Mucosa of descending colon (tissue), 3 donors: ENCODE results near the gene RAB7A. TPM values are rescaled to one million over a fixed set of nuclear protein-coding genes. Genes with fewer than 3 reads are reported as not detected.
A peak's percentile ranks its signal among the peaks of the same experiment; 100 is the strongest.

Source experiments
- ATAC-seq: fragments of 200-7000 bp; cut with Tn5 transposase; one replicate; pipeline ENCODE4 v1.9.1; 2020; ENCODE audit warnings: mild to moderate bottlenecking, moderate library complexity
- DNase-seq, 3 donors: peaks; one replicate each; pipeline ENCODE4 v3.0.0-alpha.2; 2020
- H3K36me3 ChIP-seq: fragments of 200-600 bp; one replicate; pipeline ENCODE4 v1.8.0; 2021; ENCODE audit warnings: low read depth, mild to moderate bottlenecking
- H3K4me1 ChIP-seq: fragments of 200-600 bp; one replicate; pipeline ENCODE4 v1.8.0; 2021; ENCODE audit warnings: low read depth, mild to moderate bottlenecking
- H3K4me3 ChIP-seq: fragments of 200-600 bp; one replicate; pipeline ENCODE4 v1.8.0; 2021; ENCODE audit warnings: mild to moderate bottlenecking
- H3K9me3 ChIP-seq: fragments of 200-600 bp; one replicate; pipeline ENCODE4 v1.8.0; 2021; ENCODE audit warnings: mild to moderate bottlenecking
- intact Hi-C, 2 donors: fragments of 100-400 bp; cut with DNase I in 1 of 2; cut with micrococcal nuclease in 1 of 2; formaldehyde crosslinking; loops; one replicate each; pipeline versions ENCODE4 v1.11.0 to v1.11.1; 2022; cut with DNase I, micrococcal nuclease
- total RNA-seq, 3 donors: library from RNA; stranded (reverse); fragmentation: NEBNext Ultra II Directional in 2 of 3; extraction: Animal tissue kit (Norgen Biotek cat#: 25700) in 2 of 3; gene quantifications; one replicate each; pipeline versions ENCODE4 v1.2.1 to v1.2.4, GENCODE V29; 2021 to 2023
- TF ChIP-seq, protein P1 (sequence below): fragments of 200-600 bp; IDR thresholded peaks from one replicate; pipeline ENCODE4 v1.8.0; 2022; ENCODE audit warnings: antibody characterized with exemption, mild to moderate bottlenecking
- donor health status: DM: no; HTN: no; CAD: no; lungs with moderate emphysema.
- donor health status: DM: no; HTN: no; CAD: no.
- donor health status: DM: no; HTN: yes; CAD: no.

Gene RAB7A
- total RNA-seq, 3 donors from 2014 or later, result 237 to 302 (median 265) TPM

DNA sequence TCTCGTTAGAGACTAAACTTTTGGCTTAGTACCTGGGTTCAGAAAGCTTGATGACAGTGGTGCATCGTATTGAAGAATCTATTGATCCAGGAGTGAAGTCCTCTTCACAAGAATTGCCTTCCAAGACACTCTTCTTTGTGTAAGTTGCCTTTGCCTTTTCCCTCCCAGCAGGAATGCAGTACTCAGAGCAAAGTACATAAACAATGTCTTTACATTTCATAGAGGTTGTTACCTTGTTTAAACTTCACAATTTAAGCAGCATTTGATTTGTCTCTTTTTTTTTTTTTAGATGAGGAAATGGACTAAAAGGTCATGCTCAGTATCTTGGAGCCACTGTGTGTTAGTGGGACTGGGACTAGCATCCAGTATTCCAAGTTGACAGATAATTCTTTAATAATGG lies 9.9 kb downstream of the RAB7A start:
- DNase-seq, result no peak
- intact Hi-C loops, result no loop called here

DNA sequence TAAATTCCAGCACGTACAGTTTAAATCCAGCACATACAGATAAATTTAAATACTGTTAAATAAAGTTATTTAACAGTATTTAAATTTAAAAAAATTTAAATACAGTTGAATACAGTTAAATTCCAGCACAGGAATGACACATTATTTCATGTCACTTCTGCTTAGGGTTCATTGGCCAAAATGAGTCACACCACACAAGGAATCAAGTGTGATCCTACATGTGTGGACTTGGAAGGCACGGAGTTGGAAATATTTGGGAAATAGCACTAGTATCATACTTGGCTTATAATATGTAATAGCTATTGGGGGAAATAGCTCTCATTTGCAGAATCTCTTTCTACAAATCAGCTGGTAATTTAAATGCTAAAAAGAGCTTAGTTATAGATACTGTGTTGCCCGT lies 10.6 kb downstream of the RAB7A start:
- TF ChIP-seq, protein P1, sequence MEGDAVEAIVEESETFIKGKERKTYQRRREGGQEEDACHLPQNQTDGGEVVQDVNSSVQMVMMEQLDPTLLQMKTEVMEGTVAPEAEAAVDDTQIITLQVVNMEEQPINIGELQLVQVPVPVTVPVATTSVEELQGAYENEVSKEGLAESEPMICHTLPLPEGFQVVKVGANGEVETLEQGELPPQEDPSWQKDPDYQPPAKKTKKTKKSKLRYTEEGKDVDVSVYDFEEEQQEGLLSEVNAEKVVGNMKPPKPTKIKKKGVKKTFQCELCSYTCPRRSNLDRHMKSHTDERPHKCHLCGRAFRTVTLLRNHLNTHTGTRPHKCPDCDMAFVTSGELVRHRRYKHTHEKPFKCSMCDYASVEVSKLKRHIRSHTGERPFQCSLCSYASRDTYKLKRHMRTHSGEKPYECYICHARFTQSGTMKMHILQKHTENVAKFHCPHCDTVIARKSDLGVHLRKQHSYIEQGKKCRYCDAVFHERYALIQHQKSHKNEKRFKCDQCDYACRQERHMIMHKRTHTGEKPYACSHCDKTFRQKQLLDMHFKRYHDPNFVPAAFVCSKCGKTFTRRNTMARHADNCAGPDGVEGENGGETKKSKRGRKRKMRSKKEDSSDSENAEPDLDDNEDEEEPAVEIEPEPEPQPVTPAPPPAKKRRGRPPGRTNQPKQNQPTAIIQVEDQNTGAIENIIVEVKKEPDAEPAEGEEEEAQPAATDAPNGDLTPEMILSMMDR, result no peak

More for the DNA sequence above, 9.9 kb downstream of the RAB7A start:
- ATAC-seq, result peak; percentile 46
- H3K9me3 ChIP-seq, result no peaks in the 10 kb centered on the region
- peaks cover 33% of the 10 kb centered on the region for H3K4me1 ChIP-seq
- TF ChIP-seq, protein P1, result no peak
- no peak overlapping the region for H3K4me3 ChIP-seq
- H3K36me3 ChIP-seq, result no peaks in the 10 kb centered on the region

DNA sequence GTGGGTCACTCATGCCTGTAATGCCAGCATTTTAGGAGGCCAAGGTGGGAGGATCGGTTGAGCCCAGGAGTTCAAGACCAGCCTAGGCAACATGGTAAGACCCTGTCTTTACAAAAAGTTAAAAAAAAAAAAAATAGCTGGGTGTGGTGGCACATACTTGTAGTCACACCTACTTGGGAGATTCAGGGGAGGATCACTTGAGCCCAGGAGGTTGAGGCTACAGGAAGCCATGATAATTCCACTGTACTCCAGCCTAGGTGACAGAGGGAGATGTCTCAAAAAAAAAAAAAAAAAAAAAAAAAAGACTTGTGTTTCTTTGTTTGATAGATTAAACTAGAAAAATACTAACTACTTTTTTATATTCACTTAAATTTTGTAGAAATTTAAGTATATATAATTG lies 14.6 kb downstream of the RAB7A start:
- intact Hi-C loops, result no loop called here
- DNase-seq, result no peak

More for the DNA sequence above, 10.6 kb downstream of the RAB7A start:
- peaks cover 33% of the 10 kb centered on the region for H3K4me1 ChIP-seq
- intact Hi-C loops, result no loop called here
- no peak for ATAC-seq
- no peaks in the 10 kb centered on the region for H3K36me3 ChIP-seq
- H3K4me3 ChIP-seq, result no peak overlapping the region
- DNase-seq, result no peak
- no peaks in the 10 kb centered on the region for H3K9me3 ChIP-seq

DNA sequence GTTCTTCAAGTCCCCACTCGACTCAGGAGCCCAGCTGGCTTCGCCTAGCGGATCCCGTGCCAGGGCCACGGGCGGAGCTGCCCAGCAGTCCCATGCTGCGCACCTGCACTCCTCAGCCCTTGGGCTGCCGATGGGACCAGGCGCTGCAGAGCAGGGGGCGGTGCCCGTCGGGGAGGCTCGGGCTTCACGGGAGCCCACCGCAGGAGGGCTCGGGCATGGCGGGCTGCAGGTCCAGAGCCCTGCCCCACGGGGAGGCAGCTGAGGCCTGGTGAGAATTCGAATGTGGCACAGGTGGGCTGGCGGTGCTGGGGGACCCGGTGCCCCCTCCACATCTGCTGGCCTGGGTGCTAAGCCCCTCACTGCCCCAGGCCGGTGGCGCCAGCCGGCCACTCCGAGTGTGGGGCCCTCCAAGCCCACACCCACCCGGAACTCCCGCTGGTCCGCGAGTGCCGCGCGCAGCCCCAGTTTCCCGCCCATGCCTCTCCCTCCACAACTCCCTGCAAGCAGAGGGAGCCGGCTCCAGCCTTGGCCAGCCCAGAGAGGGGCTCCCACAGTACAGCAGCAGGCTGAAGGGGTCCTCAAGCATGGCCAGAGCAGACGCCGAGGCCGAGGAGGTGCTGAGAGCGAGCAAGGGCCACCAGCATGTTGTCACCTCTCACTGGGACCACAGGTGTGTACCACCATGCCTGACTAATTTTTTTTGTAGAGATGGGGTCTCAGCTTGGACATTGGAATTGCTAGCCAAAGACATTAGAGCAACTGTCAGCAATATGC lies 17.0 kb downstream of the RAB7A start:
- Histone ChIP-seq H3K36me3 (no peaks in the 10 kb centered on the region), H3K4me3 (no peak overlapping the region), H3K9me3 (no peaks in the 10 kb centered on the region), H3K4me1 (peaks cover 10% of the 10 kb centered on the region)
- DNase-seq (no peak), ATAC-seq (no peak)
- TF ChIP-seq, protein P1, result no peak
- intact Hi-C loops, result no loop called here

More for the DNA sequence above, 14.6 kb downstream of the RAB7A start:
- Histone ChIP-seq H3K4me1 (peaks cover 11% of the 10 kb centered on the region), H3K36me3 (no peaks in the 10 kb centered on the region), H3K9me3 (no peaks in the 10 kb centered on the region), H3K4me3 (no peak overlapping the region)
- TF ChIP-seq, protein P1, result no peak
- no peak for ATAC-seq

DNA sequence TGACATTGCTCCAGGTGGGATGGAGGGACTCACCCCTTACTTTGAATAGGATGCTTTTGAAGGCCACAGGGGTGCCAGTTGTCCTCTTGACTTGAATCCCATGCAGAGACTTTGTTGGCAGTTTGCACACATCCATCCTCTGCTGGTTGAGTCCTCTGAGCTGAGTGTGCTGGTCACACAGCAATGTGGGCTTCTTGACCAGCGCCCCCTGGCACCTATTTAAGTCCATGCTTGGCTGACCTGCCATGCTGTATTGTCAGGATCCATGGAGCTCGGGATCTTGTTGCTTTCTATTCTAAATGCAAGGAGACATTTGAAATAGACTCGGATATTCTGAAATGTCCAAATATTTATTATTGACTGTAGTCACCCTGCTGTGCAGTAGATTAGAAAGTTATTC lies 19.8 kb downstream of the RAB7A start:
- DNase-seq (no peak), ATAC-seq (no peak)
- intact Hi-C loops, result no loop called here
- Histone ChIP-seq H3K9me3 (no peaks in the 10 kb centered on the region), H3K4me3 (no peak overlapping the region), H3K4me1 (peaks cover 10% of the 10 kb centered on the region), H3K36me3 (no peaks in the 10 kb centered on the region)
- TF ChIP-seq, protein P1, result no peak
